ENCODE measurements around the gene TBL3.

Gene TBL3

GRCh38 chr16:1997494-1998359 lies 25.9 kb downstream of the TBL3 start:
- DNase-seq (ENCODE audit: low spot score): no peak
- no peak for TF ChIP-seq CTCF (IDR thresholded peaks at IDR 0.05; ENCODE audit: extremely low read depth, missing control alignments)

- DNase-seq (ENCODE audit: low spot score): no peak
- TF ChIP-seq CTCF (IDR thresholded peaks at IDR 0.05; ENCODE audit: extremely low read depth, missing control alignments): no peak
These were observed 26.5 kb downstream of the TBL3 start for GRCh38 chr16:1998360-1998835.

- TF ChIP-seq CTCF (IDR thresholded peaks at IDR 0.05; ENCODE audit: extremely low read depth, missing control alignments): no peak
- no peak for DNase-seq (ENCODE audit: low spot score)
These were observed 27.3 kb downstream of the TBL3 start for GRCh38 chr16:1998852-1999801.

- no peak for DNase-seq (ENCODE audit: low spot score)
- no peak for TF ChIP-seq CTCF (IDR thresholded peaks at IDR 0.05; ENCODE audit: extremely low read depth, missing control alignments)
These were observed 28.1 kb downstream of the TBL3 start for GRCh38 chr16:1999866-2000514.

GRCh38 chr16:2001035-2001434 lies 29.2 kb downstream of the TBL3 start:
- DNase-seq (ENCODE audit: low spot score): no peak
- TF ChIP-seq CTCF (IDR thresholded peaks at IDR 0.05; ENCODE audit: extremely low read depth, missing control alignments): no peak

- no peak for DNase-seq (ENCODE audit: low spot score)
- TF ChIP-seq CTCF (IDR thresholded peaks at IDR 0.05; ENCODE audit: extremely low read depth, missing control alignments): no peak
These were observed 29.9 kb downstream of the TBL3 start for GRCh38 chr16:2001456-2002355.
